HEK293 (cell line): ENCODE results near the gene TMEM214.

Source experiments
- CTCF ChIA-PET: fragments of 350-600 bp; formaldehyde crosslinking; extraction: SDS; loops from one replicate; lab custom pipeline; 2021; ENCODE audit warnings: antibody characterized with exemption; lab: Yijun Ruan, JAX
- POLR2A ChIA-PET: fragments of 300-600 bp; formaldehyde crosslinking; extraction: SDS; loops from one replicate; lab custom pipeline; 2020; ENCODE audit warnings: antibody characterized with exemption, inconsistent platforms; lab: Yijun Ruan, JAX
- H3K27ac ChIP-seq: fragments of 200-500 bp; sonication (Bioruptor generic); 2 replicates; pipeline ENCODE4 v1.5.1; 2014; ENCODE audit warnings: low read depth, low read length, control low read depth, inconsistent platforms; ENCODE audit errors: extremely low read depth
- H3K36me3 ChIP-seq, 2 experiments: fragments of 200-500 bp in 1 of 2; sonication (Bioruptor generic) in 1 of 2; 1 replicate in 1 of 2; 2 replicates in 1 of 2; pipeline ENCODE4 v1.5.1; 2014 to 2017; ENCODE audit warnings: inconsistent platforms in 2 of 2, low read length in 2 of 2; ENCODE audit not compliant: control insufficient read depth in 2 of 2, insufficient read depth in 1 of 2
- H3K4me1 ChIP-seq: fragments of 200-500 bp; sonication (Bioruptor generic); 2 replicates; pipeline ENCODE4 v1.5.1; 2014; ENCODE audit warnings: mild to moderate bottlenecking, low read length, inconsistent platforms; ENCODE audit not compliant: control insufficient read depth, insufficient read depth
- H3K4me3 ChIP-seq: 2 replicates; pipeline ENCODE4 v1.5.1; 2011; ENCODE audit warnings: low read depth, mild to moderate bottlenecking, control low read depth, low read length, moderate library complexity
- H3K9me3 ChIP-seq: fragments of 200-500 bp; sonication (Bioruptor generic); 2 replicates; pipeline ENCODE4 v1.5.1; 2014; ENCODE audit warnings: low read depth, low read length, inconsistent platforms; ENCODE audit not compliant: control insufficient read depth, insufficient read depth
- EGR2 ChIP-seq: fragments of 450-650 bp; formaldehyde crosslinking; IDR thresholded peaks from 2 replicates; pipeline ENCODE4 v1.5.1; 2016; ENCODE audit warnings: low read depth, missing biosample characterization, missing genetic modification characterization
- GLIS1 ChIP-seq: fragments of 450-650 bp; formaldehyde crosslinking; IDR thresholded peaks from 2 replicates; pipeline ENCODE4 v1.5.1; 2016; ENCODE audit warnings: missing biosample characterization, missing genetic modification characterization
- GLIS2 ChIP-seq: fragments of 450-650 bp; formaldehyde crosslinking; IDR thresholded peaks from 2 replicates; pipeline ENCODE4 v1.5.1; 2016; ENCODE audit warnings: missing biosample characterization, missing genetic modification characterization
- KLF9 ChIP-seq: fragments of 450-650 bp; formaldehyde crosslinking; IDR thresholded peaks from 2 replicates; pipeline ENCODE4 v1.5.1; 2016; ENCODE audit warnings: missing biosample characterization, missing genetic modification characterization, low read depth
- OSR2 ChIP-seq: fragments of 450-650 bp; formaldehyde crosslinking; IDR thresholded peaks from 2 replicates; pipeline ENCODE4 v1.5.1; 2016; ENCODE audit warnings: missing biosample characterization, missing genetic modification characterization
- PRDM1 ChIP-seq: fragments of 450-650 bp; formaldehyde crosslinking; IDR thresholded peaks from 2 replicates; pipeline ENCODE4; 2016; ENCODE audit warnings: missing biosample characterization, missing genetic modification characterization
- SCRT2 ChIP-seq: fragments of 450-650 bp; formaldehyde crosslinking; IDR thresholded peaks from 2 replicates; pipeline ENCODE4 v1.5.1; 2016; ENCODE audit warnings: missing biosample characterization, missing genetic modification characterization
- ZBTB17 ChIP-seq: fragments of 450-650 bp; formaldehyde crosslinking; IDR thresholded peaks from 2 replicates; pipeline ENCODE4 v1.5.1; 2016; ENCODE audit warnings: missing biosample characterization, missing genetic modification characterization
- ZBTB20 ChIP-seq: fragments of 450-650 bp; formaldehyde crosslinking; IDR thresholded peaks from 2 replicates; pipeline ENCODE4 v1.5.1; 2016; ENCODE audit warnings: missing biosample characterization, missing genetic modification characterization
- ZBTB8A ChIP-seq: fragments of 450-650 bp; formaldehyde crosslinking; IDR thresholded peaks from 2 replicates; pipeline ENCODE4 v1.5.1; 2016; ENCODE audit warnings: missing biosample characterization, missing genetic modification characterization
- ZEB2 ChIP-seq: fragments of 450-650 bp; formaldehyde crosslinking; IDR thresholded peaks from 2 replicates; pipeline ENCODE4 v1.5.1; 2016; ENCODE audit warnings: missing biosample characterization, missing genetic modification characterization
- ZNF16 ChIP-seq: fragments of 450-650 bp; formaldehyde crosslinking; IDR thresholded peaks from 2 replicates; pipeline ENCODE4 v1.5.1; 2016; ENCODE audit warnings: low read depth, missing biosample characterization, missing genetic modification characterization
- ZNF19 ChIP-seq: fragments of 450-650 bp; formaldehyde crosslinking; IDR thresholded peaks from 2 replicates; pipeline ENCODE4; 2016; ENCODE audit warnings: missing biosample characterization, missing genetic modification characterization, low read depth
- ZNF223 ChIP-seq: fragments of 450-650 bp; formaldehyde crosslinking; IDR thresholded peaks from 2 replicates; pipeline ENCODE4 v1.5.1; 2016; ENCODE audit warnings: missing biosample characterization, missing genetic modification characterization
- ZNF23 ChIP-seq: fragments of 450-650 bp; formaldehyde crosslinking; IDR thresholded peaks from 2 replicates; pipeline ENCODE4 v1.5.1; 2016; ENCODE audit warnings: missing biosample characterization, missing genetic modification characterization, borderline replicate concordance
- ZNF335 ChIP-seq: fragments of 450-650 bp; formaldehyde crosslinking; conservative IDR thresholded peaks from 2 replicates; pipeline ENCODE4 v1.5.1; 2016; ENCODE audit warnings: missing biosample characterization, missing genetic modification characterization
- ZNF350 ChIP-seq: fragments of 450-650 bp; formaldehyde crosslinking; IDR thresholded peaks from 2 replicates; pipeline ENCODE4 v1.5.0; 2017; ENCODE audit warnings: missing biosample characterization, mild to moderate bottlenecking, missing genetic modification characterization
- ZNF366 ChIP-seq: fragments of 450-650 bp; formaldehyde crosslinking; conservative IDR thresholded peaks from 2 replicates; pipeline ENCODE4 v1.5.1; 2016; ENCODE audit warnings: missing biosample characterization, missing genetic modification characterization
- ZNF394 ChIP-seq: fragments of 450-650 bp; formaldehyde crosslinking; IDR thresholded peaks from 2 replicates; pipeline ENCODE4 v1.5.1; 2016; ENCODE audit warnings: missing biosample characterization, missing genetic modification characterization, mild to moderate bottlenecking, moderate library complexity, borderline replicate concordance
- ZNF623 ChIP-seq: fragments of 450-650 bp; formaldehyde crosslinking; IDR thresholded peaks from 2 replicates; pipeline ENCODE4 v1.5.1; 2016; ENCODE audit warnings: missing biosample characterization, missing genetic modification characterization
- ZNF629 ChIP-seq: fragments of 450-650 bp; formaldehyde crosslinking; IDR thresholded peaks from 2 replicates; pipeline ENCODE4 v1.5.1; 2017; ENCODE audit warnings: missing biosample characterization, missing genetic modification characterization
- ZNF76 ChIP-seq: fragments of 450-650 bp; formaldehyde crosslinking; IDR thresholded peaks from 2 replicates; pipeline ENCODE4; 2016; ENCODE audit warnings: low read depth, missing biosample characterization, missing genetic modification characterization, borderline replicate concordance
- TF ChIP-seq, protein P1 (sequence below): fragments of 450-650 bp; formaldehyde crosslinking; IDR thresholded peaks from 2 replicates; pipeline ENCODE4 v1.5.1; 2017; ENCODE audit warnings: missing biosample characterization, missing genetic modification characterization
- TF ChIP-seq, protein P2 (sequence below): fragments of 450-650 bp; formaldehyde crosslinking; IDR thresholded peaks from 2 replicates; pipeline ENCODE4 v1.5.1; 2017; ENCODE audit warnings: missing biosample characterization, missing genetic modification characterization
- TF ChIP-seq, protein P3 (sequence below): fragments of 450-650 bp; formaldehyde crosslinking; IDR thresholded peaks from 2 replicates; pipeline ENCODE4 v1.5.1; 2016; ENCODE audit warnings: missing biosample characterization, missing genetic modification characterization

The TMEM214 gene

DNA sequence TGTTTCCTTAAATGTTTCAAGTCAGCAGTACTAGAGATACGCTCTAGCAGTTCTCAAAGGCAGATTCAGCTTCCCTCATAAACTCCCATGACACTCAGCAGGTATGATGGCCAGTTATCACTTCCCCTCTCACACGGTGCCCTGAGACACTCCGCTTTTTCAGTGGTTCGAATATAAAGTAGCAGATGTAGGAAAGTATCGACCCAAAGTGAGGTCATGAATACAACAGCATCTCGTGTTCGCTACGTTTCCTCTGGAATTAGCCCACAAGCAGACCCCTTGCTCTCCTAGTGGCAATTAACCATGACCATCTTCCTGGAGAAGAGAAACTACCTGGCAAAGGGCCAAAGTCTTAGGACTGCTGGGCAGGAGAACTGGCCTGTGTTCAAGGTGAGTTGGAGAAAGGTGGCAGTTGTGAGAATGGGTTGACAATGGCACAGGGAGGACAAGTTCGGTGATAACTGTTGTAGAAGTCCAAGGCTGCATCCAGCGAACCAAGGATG lies 9.4 kb downstream of the TMEM214 start:
- no peak overlapping the region for H3K4me3 ChIP-seq
- CTCF ChIA-PET: interaction anchor here (1.1 kb wide), 1 partner anchor 83 kb away, joined by 5 read pairs; no protein-coding TSS in a partner anchor
- TF ChIP-seq PRDM1 (0 out of 2 replicates have a peak, but pooled peaks have one; percentile 15), ZNF394 (tag by site-specific recombination) (peak; percentile 16; the same call in 1 of the 2 replicates), ZNF76 (no peak), ZNF629 (tag by site-specific recombination) (peak; percentile 38; the same call in 1 of the 2 replicates), ZBTB17 (tag by site-specific recombination) (peak; percentile 94), ZNF366 (tag by site-specific recombination) (peak; percentile 76), ZNF335 (peak; percentile 4; the same call in 1 of the 2 replicates), SCRT2 (tag by site-specific recombination) (0 out of 2 replicates have a peak, but pooled peaks have one; percentile 43), ZBTB20 (tag by site-specific recombination) (0 out of 2 replicates have a peak, but pooled peaks have one; percentile 11), ZNF16 (no peak), OSR2 (tag by site-specific recombination) (no peak)
- TF ChIP-seq, protein P1, sequence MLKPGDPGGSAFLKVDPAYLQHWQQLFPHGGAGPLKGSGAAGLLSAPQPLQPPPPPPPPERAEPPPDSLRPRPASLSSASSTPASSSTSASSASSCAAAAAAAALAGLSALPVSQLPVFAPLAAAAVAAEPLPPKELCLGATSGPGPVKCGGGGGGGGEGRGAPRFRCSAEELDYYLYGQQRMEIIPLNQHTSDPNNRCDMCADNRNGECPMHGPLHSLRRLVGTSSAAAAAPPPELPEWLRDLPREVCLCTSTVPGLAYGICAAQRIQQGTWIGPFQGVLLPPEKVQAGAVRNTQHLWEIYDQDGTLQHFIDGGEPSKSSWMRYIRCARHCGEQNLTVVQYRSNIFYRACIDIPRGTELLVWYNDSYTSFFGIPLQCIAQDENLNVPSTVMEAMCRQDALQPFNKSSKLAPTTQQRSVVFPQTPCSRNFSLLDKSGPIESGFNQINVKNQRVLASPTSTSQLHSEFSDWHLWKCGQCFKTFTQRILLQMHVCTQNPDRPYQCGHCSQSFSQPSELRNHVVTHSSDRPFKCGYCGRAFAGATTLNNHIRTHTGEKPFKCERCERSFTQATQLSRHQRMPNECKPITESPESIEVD (tag by site-specific recombination): 0 out of 2 replicates have a peak, but pooled peaks have one; percentile 2
- TF ChIP-seq, all 188 proteins: peak for 9
- Histone ChIP-seq H3K4me1 (peaks cover 16% of the 10 kb centered on the region), H3K36me3 (peaks cover under 1 to 60% of the 10 kb centered on the region in 2 experiments), H3K9me3 (no peaks in the 10 kb centered on the region), H3K27ac (no peak overlapping the region)
- POLR2A ChIA-PET: interaction anchor here (2.7 kb wide), 1 partner anchor 8 kb away, joined by 14 read pairs; the partner anchor contains the start of gene AGBL5

DNA sequence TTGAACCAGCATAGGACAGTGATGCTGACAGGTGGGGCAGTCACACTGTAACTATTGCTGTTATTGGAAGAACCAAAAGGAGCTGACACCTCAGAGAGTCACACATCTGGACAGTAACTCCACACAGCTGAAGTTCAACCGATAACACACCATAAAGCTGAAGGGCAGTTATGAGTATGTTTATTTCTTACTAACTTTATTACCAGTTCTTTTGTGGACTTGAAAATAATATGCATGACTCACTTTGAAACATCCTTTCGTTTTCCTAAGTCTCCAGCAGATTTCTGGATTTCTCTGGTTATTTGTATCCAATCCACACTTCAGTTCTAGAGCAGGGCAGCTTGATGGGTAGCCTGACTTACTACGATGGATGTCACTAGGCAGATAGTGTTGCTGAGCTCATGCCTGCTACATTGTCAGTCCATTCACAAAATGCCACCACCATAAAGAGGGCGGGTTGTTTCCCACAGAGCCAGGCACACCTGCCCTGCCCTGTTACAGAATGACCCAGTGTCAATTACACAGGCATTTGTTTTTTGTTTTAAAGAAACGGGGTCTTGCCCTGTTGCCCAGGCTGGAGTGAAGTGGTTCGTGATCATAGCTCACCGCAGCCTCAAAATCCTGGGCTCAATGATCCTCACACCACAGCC lies 10.3 kb downstream of the TMEM214 start:
- no peaks in the 10 kb centered on the region for H3K9me3 ChIP-seq
- POLR2A ChIA-PET: interaction anchor here (0.7 to 1.4 kb wide), 2 partner anchors 8 to 9 kb away, joined by 3 to 6 read pairs; partner anchors contain the start of gene AGBL5
- no peak overlapping the region for H3K27ac ChIP-seq
- no peak for TF ChIP-seq ZNF76
- TF ChIP-seq, protein P2, sequence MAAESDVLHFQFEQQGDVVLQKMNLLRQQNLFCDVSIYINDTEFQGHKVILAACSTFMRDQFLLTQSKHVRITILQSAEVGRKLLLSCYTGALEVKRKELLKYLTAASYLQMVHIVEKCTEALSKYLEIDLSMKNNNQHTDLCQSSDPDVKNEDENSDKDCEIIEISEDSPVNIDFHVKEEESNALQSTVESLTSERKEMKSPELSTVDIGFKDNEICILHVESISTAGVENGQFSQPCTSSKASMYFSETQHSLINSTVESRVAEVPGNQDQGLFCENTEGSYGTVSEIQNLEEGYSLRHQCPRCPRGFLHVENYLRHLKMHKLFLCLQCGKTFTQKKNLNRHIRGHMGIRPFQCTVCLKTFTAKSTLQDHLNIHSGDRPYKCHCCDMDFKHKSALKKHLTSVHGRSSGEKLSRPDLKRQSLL (tag by site-specific recombination): peak; percentile 42; the same call in 1 of the 2 replicates
- TF ChIP-seq ZNF223 (tag by site-specific recombination): no peak
- TF ChIP-seq, all 188 proteins: peak for 1
- CTCF ChIA-PET: interaction anchor here (1.1 kb wide), 1 partner anchor 84 kb away, joined by 5 read pairs; no protein-coding TSS in a partner anchor
- H3K4me3 ChIP-seq: no peak overlapping the region
- H3K36me3 ChIP-seq: peaks cover 0 to 51% of the 10 kb centered on the region in 2 experiments; a peak in 2 of 3 replicates
- H3K4me1 ChIP-seq: peaks cover 16% of the 10 kb centered on the region

DNA sequence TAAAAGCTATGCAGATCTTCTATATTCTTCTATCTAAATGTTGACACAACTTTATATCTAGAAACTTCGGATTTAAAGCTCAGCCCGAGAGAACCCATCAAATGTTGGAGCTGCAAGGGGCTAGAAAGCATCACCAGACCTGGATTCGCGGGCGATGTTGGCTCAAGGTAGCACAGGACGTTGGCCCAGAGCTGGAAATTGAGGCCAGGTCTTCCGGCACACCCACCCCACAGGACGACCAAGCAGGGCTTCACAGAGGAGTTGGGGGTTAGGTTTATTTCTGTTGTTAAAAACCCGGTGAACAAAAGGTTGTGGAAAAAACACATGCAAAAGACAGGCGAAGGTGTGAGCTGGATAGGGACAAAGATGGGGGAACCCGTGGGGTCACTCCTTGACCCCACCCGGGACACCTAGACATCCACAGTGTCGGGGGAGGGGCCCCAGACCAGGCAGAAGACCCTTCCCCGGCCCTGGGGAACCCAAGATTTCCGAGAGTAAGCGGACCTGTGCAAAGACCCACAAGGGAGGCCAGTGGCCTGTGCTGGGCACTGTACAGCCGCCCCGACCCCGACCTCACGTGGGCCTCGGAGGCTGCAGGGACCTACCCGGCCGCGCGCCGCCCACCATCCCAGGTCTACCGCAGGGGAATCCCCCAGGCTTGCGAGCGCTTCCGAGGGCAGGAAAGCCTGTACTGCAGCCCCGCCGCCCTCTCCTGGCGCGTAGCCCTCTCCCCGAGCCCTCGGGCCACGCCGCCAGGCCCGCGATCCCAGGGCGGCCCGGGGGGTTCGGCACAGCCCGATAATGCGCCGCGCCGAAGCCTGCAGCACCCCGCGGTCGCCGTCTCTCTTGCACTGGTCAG lies 16.9 kb downstream of the TMEM214 start:
- peak overlapping the region; percentile 73 for H3K27ac ChIP-seq
- H3K4me1 ChIP-seq: peaks cover 4% of the 10 kb centered on the region
- no peaks in the 10 kb centered on the region for H3K9me3 ChIP-seq
- peaks cover 5 to 20% of the 10 kb centered on the region in 2 experiments; a peak in 2 of 3 replicates for H3K36me3 ChIP-seq
- CTCF ChIA-PET: interaction anchor here (0.7 to 1.6 kb wide), 9 partner anchors 15 to 876 kb away, joined by 3 to 7 read pairs (median 4); no protein-coding TSS in a partner anchor
- POLR2A ChIA-PET: interaction anchor here (0.8 to 3.7 kb wide), 15 partner anchors 8 to 167 kb away, joined by 3 to 61 read pairs (median 8); partner anchors contain the start of genes CAD, KHK, OST4 and TMEM214
- peak overlapping the region; percentile 73 for H3K4me3 ChIP-seq
- TF ChIP-seq ZBTB8A (tag by site-specific recombination) (peak; percentile 91), KLF9 (tag by site-specific recombination) (no peak), EGR2 (tag by site-specific recombination) (0 out of 2 replicates have a peak, but pooled peaks have one; percentile 7), ZNF19 (tag by site-specific recombination) (no peak), GLIS2 (tag by site-specific recombination) (peak; percentile 40; the same call in 1 of the 2 replicates), ZNF23 (tag by site-specific recombination) (no peak), ZNF623 (tag by site-specific recombination) (no peak), ZNF350 (tag by site-specific recombination) (no peak), ZEB2 (tag by site-specific recombination) (no peak), GLIS1 (tag by site-specific recombination) (0 out of 2 replicates have a peak, but pooled peaks have one; percentile 25)
- TF ChIP-seq, protein P3, sequence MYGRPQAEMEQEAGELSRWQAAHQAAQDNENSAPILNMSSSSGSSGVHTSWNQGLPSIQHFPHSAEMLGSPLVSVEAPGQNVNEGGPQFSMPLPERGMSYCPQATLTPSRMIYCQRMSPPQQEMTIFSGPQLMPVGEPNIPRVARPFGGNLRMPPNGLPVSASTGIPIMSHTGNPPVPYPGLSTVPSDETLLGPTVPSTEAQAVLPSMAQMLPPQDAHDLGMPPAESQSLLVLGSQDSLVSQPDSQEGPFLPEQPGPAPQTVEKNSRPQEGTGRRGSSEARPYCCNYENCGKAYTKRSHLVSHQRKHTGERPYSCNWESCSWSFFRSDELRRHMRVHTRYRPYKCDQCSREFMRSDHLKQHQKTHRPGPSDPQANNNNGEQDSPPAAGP (tag by site-specific recombination): 0 out of 2 replicates have a peak, but pooled peaks have one; percentile 12
